HG03139 (cell line): ENCODE data around the gene PAF1.

Experiments
- ATAC-seq: cut with Tn5 transposase; IDR thresholded peaks from one replicate; pipeline ENCODE4 v1.9.1; 2021; ENCODE audit not compliant: unreplicated experiment

The PAF1 gene

GRCh38 chr19:39417463-39418181 lies 26.7 kb upstream of the PAF1 start:
- no peak for ATAC-seq

- no peak for ATAC-seq
Measured at GRCh38 chr19:39416152-39417120, 25.5 kb upstream of the PAF1 start.

GRCh38 chr19:39415111-39416046 lies 24.5 kb upstream of the PAF1 start:
- ATAC-seq: no peak

GRCh38 chr19:39413911-39414608 lies 23.2 kb upstream of the PAF1 start:
- no peak for ATAC-seq

- no peak for ATAC-seq
Measured at GRCh38 chr19:39413272-39413910, 22.5 kb upstream of the PAF1 start.

- no peak for ATAC-seq
Measured at GRCh38 chr19:39412867-39413271, 22.0 kb upstream of the PAF1 start.

GRCh38 chr19:39412100-39412866 lies 21.4 kb upstream of the PAF1 start, which contains the start of gene PLEKHG2:
Gene PLEKHG2, plus strand, starts transcription at chr19:39412669. Its CDS starts 1,418 bp downstream, at chr19:39414087.
- ATAC-seq: peak; percentile 47

- peak; percentile 20 for ATAC-seq
Measured at GRCh38 chr19:39411832-39412099, 20.9 kb upstream of the PAF1 start.

GRCh38 chr19:39411081-39411831 lies 20.4 kb upstream of the PAF1 start:
- ATAC-seq: no peak

GRCh38 chr19:39410831-39411080 lies 19.9 kb upstream of the PAF1 start:
- no peak for ATAC-seq

GRCh38 chr19:39410017-39410830 lies 19.3 kb upstream of the PAF1 start:
- no peak for ATAC-seq

GRCh38 chr19:39409208-39410016 lies 18.5 kb upstream of the PAF1 start:
- no peak for ATAC-seq

GRCh38 chr19:39408392-39409207 lies 17.7 kb upstream of the PAF1 start:
- ATAC-seq: no peak

- no peak for ATAC-seq
Measured at GRCh38 chr19:39407660-39408391, 16.9 kb upstream of the PAF1 start.

GRCh38 chr19:39407410-39407659 lies 16.4 kb upstream of the PAF1 start:
- no peak for ATAC-seq
